ENCODE measurements around the gene GAB1. TPM values are rescaled to one million over a fixed set of nuclear protein-coding genes. Genes with fewer than 3 reads are reported as not detected.
A peak's percentile ranks its signal among the peaks of the same experiment; 100 is the strongest.

The GAB1 gene
- total and polyA plus RNA-seq, 2 experiments from 2014 or later = 1.8 to 6.3 TPM

- Histone ChIP-seq H3K9ac (no peak overlapping the region), H3K27ac (no peak overlapping the region), H3K4me1 (ENCODE audit: insufficient read depth) (peaks cover 15% of the 10 kb centered on the region), H3K4me3 (no peak overlapping the region), H3K79me2 (ENCODE audit: insufficient read depth) (peaks cover 53% of the 10 kb centered on the region), H3K36me3 (ENCODE audit: low read depth) (no peaks in the 10 kb centered on the region), H3K9me2 (ENCODE audit: insufficient read depth) (no peaks in the 10 kb centered on the region), H3F3A (ENCODE audit: insufficient read depth) (peaks cover 12% of the 10 kb centered on the region), H4K20me1 (ENCODE audit: insufficient read depth) (no peaks in the 10 kb centered on the region), H3K9me3 (ENCODE audit: low read depth) (no peaks in the 10 kb centered on the region), H3K27me3 (replicated peaks; ENCODE audit: insufficient read depth) (no peaks in the 10 kb centered on the region), H2AFZ (no peak overlapping the region), H3K4me2 (ENCODE audit: unreplicated experiment) (no peak overlapping the region)
- WGBS, 2 experiments (ENCODE audit: low coverage in 1 of 2, low lambda C conversion rate in 2 of 2, missing lambda C conversion rate in 2 of 2) = 75 to 76% methylated on average over 7 of the region's 7 CpGs
- no peak for DNase-seq
- in situ Hi-C loops (cut with MboI) = no loop called here
- TF ChIP-seq EZH2 (IDR thresholded peaks at IDR 0.05; ENCODE audit: insufficient read depth, poor library complexity, severe bottlenecking) (no peak), EZH2phosphoT487 (IDR thresholded peaks at IDR 0.05; ENCODE audit: insufficient read depth, low read depth) (no peak)
These were observed 41.0 kb downstream of the GAB1 start for GRCh38 chr4:143377611-143378099.

- Histone ChIP-seq H3K27me3 (replicated peaks; ENCODE audit: insufficient read depth) (no peaks in the 10 kb centered on the region), H3K27ac (no peak overlapping the region), H3K36me3 (ENCODE audit: low read depth) (no peaks in the 10 kb centered on the region), H3K4me1 (ENCODE audit: insufficient read depth) (peaks cover 33% of the 10 kb centered on the region), H3K9ac (no peak overlapping the region), H3K9me2 (ENCODE audit: insufficient read depth) (no peaks in the 10 kb centered on the region), H3K9me3 (ENCODE audit: low read depth) (no peaks in the 10 kb centered on the region), H3K79me2 (ENCODE audit: insufficient read depth) (peaks cover 56% of the 10 kb centered on the region), H3F3A (ENCODE audit: insufficient read depth) (peaks cover 24% of the 10 kb centered on the region), H3K4me3 (no peak overlapping the region), H2AFZ (no peak overlapping the region), H4K20me1 (ENCODE audit: insufficient read depth) (no peaks in the 10 kb centered on the region), H3K4me2 (ENCODE audit: unreplicated experiment) (no peak overlapping the region)
- TF ChIP-seq EZH2 (IDR thresholded peaks at IDR 0.05; ENCODE audit: insufficient read depth, poor library complexity, severe bottlenecking) = no peak
- no peak for TF ChIP-seq EZH2phosphoT487 (IDR thresholded peaks at IDR 0.05; ENCODE audit: insufficient read depth, low read depth)
- DNase-seq = no peak
- WGBS, 2 experiments (ENCODE audit: low coverage in 1 of 2, low lambda C conversion rate in 2 of 2, missing lambda C conversion rate in 2 of 2) = 99% methylated on average over 3 of the region's 3 CpGs
- in situ Hi-C loops (cut with MboI) = no loop called here
These were observed 44.0 kb downstream of the GAB1 start for GRCh38 chr4:143380629-143381028.

DNA sequence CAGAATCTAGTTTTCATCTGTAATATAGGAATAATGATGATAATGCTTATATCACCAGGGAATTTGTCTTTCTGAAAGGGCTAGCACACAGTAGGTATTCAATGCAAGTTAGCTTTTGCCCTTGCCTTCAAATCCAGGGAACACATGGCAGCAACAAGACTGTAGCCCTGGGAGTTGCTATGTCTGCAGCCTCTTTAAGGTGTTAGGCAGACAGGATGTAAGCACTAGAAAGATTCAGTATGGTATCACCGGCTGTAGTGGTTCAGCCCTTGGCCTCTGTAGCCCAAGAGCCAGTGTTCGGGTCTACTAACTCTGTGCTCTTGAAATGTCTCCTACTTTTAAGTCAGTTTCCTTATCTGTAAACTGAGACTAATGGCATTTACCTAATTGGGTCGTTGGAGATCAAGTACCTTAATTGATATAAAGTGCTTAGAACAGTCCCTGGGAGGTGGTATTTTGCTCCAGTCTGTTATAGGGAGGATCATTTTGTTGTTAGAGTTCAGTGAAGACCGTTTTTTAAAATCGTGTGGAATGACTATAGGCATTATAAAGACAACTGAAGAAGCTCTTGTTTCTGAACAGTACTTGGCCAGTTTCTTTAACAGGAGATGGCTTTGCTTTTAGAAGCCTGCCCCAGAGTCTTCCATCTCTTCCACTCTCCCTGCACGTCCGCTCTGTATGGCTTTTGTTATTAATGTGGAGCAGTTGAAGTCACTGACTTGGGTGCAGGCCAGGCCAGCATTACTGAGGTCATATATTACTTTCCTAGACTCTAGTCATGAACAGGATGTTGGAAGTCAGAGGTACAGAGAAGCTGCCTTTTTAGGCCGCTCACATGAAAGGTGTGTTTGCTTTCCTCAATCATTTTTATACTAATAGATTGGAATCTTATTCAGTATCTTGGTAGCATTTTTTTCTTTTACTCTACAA lies 44.8 kb downstream of the GAB1 start:
- Histone ChIP-seq H3K4me2 (ENCODE audit: unreplicated experiment) (peak overlapping the region; percentile 64), H3K27me3 (replicated peaks; ENCODE audit: insufficient read depth) (no peaks in the 10 kb centered on the region), H4K20me1 (ENCODE audit: insufficient read depth) (no peaks in the 10 kb centered on the region), H3K27ac (peak overlapping the region; percentile 37), H3K9me3 (ENCODE audit: low read depth) (no peaks in the 10 kb centered on the region), H3K9ac (peak overlapping the region; percentile 37), H3K79me2 (ENCODE audit: insufficient read depth) (peaks cover 56% of the 10 kb centered on the region), H3K9me2 (ENCODE audit: insufficient read depth) (no peaks in the 10 kb centered on the region), H2AFZ (peak overlapping the region; percentile 26; the same call in 1 of the 2 replicates), H3F3A (ENCODE audit: insufficient read depth) (peaks cover 24% of the 10 kb centered on the region), H3K4me3 (0 out of 2 replicates have a peak overlapping the region, but pooled peaks have one; percentile 20), H3K36me3 (ENCODE audit: low read depth) (no peaks in the 10 kb centered on the region), H3K4me1 (ENCODE audit: insufficient read depth) (peaks cover 33% of the 10 kb centered on the region)
- WGBS, 2 experiments (ENCODE audit: low coverage in 1 of 2, low lambda C conversion rate in 2 of 2, missing lambda C conversion rate in 2 of 2) = 29 to 32% methylated on average over 8 of the region's 8 CpGs
- in situ Hi-C loops (cut with MboI) = no loop called here
- peak; percentile 90 for DNase-seq
- no peak for TF ChIP-seq EZH2phosphoT487 (IDR thresholded peaks at IDR 0.05; ENCODE audit: insufficient read depth, low read depth)
- TF ChIP-seq EZH2 (IDR thresholded peaks at IDR 0.05; ENCODE audit: insufficient read depth, poor library complexity, severe bottlenecking) = no peak

DNA sequence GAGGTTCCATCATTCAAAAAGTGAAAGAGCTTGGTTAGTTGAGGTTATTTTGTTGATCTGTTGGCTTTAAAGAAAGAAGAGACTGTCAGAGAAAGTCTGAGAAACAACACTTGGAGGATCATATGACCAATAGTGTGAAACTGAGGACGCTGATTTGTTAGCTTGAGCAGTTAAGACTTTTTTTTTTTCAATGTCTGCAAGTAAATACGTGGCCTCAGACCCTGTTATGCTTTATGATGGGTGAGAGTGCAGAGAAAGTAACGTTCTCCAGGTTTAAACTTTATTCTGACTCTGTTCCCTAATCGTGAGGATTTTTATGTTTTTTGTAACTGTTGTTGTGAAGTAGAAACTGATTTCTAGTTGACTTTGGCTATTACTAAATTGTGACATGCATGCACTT lies 45.9 kb downstream of the GAB1 start:
- H3K27me3 ChIP-seq (replicated peaks; ENCODE audit: insufficient read depth) = no peaks in the 10 kb centered on the region
- H3K9ac ChIP-seq = peak overlapping the region; percentile 37
- H3K4me2 ChIP-seq (ENCODE audit: unreplicated experiment) = peak overlapping the region; percentile 64
- WGBS, 2 experiments (ENCODE audit: low coverage in 1 of 2, low lambda C conversion rate in 2 of 2, missing lambda C conversion rate in 2 of 2) = 14 to 18% methylated on average over 4 of the region's 4 CpGs
- H3K9me3 ChIP-seq (ENCODE audit: low read depth) = no peaks in the 10 kb centered on the region
- peaks cover 50% of the 10 kb centered on the region for H3K79me2 ChIP-seq (ENCODE audit: insufficient read depth)
- DNase-seq = no peak
- TF ChIP-seq EZH2 (IDR thresholded peaks at IDR 0.05; ENCODE audit: insufficient read depth, poor library complexity, severe bottlenecking) (no peak), EZH2phosphoT487 (IDR thresholded peaks at IDR 0.05; ENCODE audit: insufficient read depth, low read depth) (no peak)
- H3K36me3 ChIP-seq (ENCODE audit: low read depth) = no peaks in the 10 kb centered on the region
- H4K20me1 ChIP-seq (ENCODE audit: insufficient read depth) = no peaks in the 10 kb centered on the region
- peak overlapping the region; percentile 59 for H2AFZ ChIP-seq
- peak overlapping the region; percentile 37 for H3K27ac ChIP-seq
- peaks cover 24% of the 10 kb centered on the region for H3F3A ChIP-seq (ENCODE audit: insufficient read depth)
- peak overlapping the region; percentile 20; the same call in 1 of the 2 replicates for H3K4me3 ChIP-seq
- in situ Hi-C loops (cut with MboI) = no loop called here
- peaks cover 33% of the 10 kb centered on the region for H3K4me1 ChIP-seq (ENCODE audit: insufficient read depth)
- no peaks in the 10 kb centered on the region for H3K9me2 ChIP-seq (ENCODE audit: insufficient read depth)
